ENCODE results near the gene GARS1. TPM values are rescaled to one million over a fixed set of nuclear protein-coding genes. Genes with fewer than 3 reads are reported as not detected.
"Not testable (repeated sequence)": the region's sequence is repeated elsewhere in the genome, so short reads cannot be mapped to it uniquely, and the experiment has no call there.

GARS1 gene
- total and polyA plus RNA-seq, 2 experiments from 2014 or later, result 313 to 471 TPM

- no peaks in the 10 kb centered on the region for H3K4me1 ChIP-seq (ENCODE audit: insufficient read depth)
- TF ChIP-seq EZH2 (IDR thresholded peaks at IDR 0.05; ENCODE audit: insufficient read depth, poor library complexity, severe bottlenecking), result no peak
- no peak for TF ChIP-seq EZH2phosphoT487 (IDR thresholded peaks at IDR 0.05; ENCODE audit: insufficient read depth, low read depth)
- H4K20me1 ChIP-seq (ENCODE audit: insufficient read depth), result no peaks in the 10 kb centered on the region
- no peaks in the 10 kb centered on the region for H3K9me2 ChIP-seq (ENCODE audit: insufficient read depth)
- no peak overlapping the region for H3K27ac ChIP-seq
- WGBS, 2 experiments (ENCODE audit: low coverage in 1 of 2, low lambda C conversion rate in 2 of 2, missing lambda C conversion rate in 2 of 2), result 23 to 27% methylated on average over 7 of the region's 7 CpGs
- H2AFZ ChIP-seq, result no peak overlapping the region
- no peaks in the 10 kb centered on the region for H3K27me3 ChIP-seq (replicated peaks; ENCODE audit: insufficient read depth)
- H3K36me3 ChIP-seq (ENCODE audit: low read depth), result no peaks in the 10 kb centered on the region; the same call in 1 of the 2 replicates
- no peak overlapping the region for H3K9ac ChIP-seq
- no peaks in the 10 kb centered on the region; the same call in 1 of the 2 replicates for H3F3A ChIP-seq (ENCODE audit: insufficient read depth)
- H3K4me2 ChIP-seq (ENCODE audit: unreplicated experiment), result no peak overlapping the region
- H3K79me2 ChIP-seq (ENCODE audit: insufficient read depth), result no peaks in the 10 kb centered on the region
- no peaks in the 10 kb centered on the region for H3K9me3 ChIP-seq (ENCODE audit: low read depth)
- in situ Hi-C loops (cut with MboI), result loop anchor here (10.0 kb wide), 1 partner anchor 400 kb away; no protein-coding TSS in a partner anchor
- no peak overlapping the region for H3K4me3 ChIP-seq
- peak; percentile 82 for DNase-seq
Observed at GRCh38 chr7:30564243-30564892, 30.3 kb upstream of the GARS1 start.

- 97 to 100% methylated on average over 2 of the region's 2 CpGs for WGBS, 2 experiments (ENCODE audit: low coverage in 1 of 2, low lambda C conversion rate in 2 of 2, missing lambda C conversion rate in 2 of 2)
- no peak for DNase-seq
- H4K20me1 ChIP-seq (ENCODE audit: insufficient read depth), result no peaks in the 10 kb centered on the region
- H3K4me3 ChIP-seq, result no peak overlapping the region
- no peak overlapping the region for H2AFZ ChIP-seq
- no peak overlapping the region for H3K9ac ChIP-seq
- no peaks in the 10 kb centered on the region; the same call in 1 of the 2 replicates for H3F3A ChIP-seq (ENCODE audit: insufficient read depth)
- no peaks in the 10 kb centered on the region for H3K4me1 ChIP-seq (ENCODE audit: insufficient read depth)
- no peaks in the 10 kb centered on the region for H3K27me3 ChIP-seq (replicated peaks; ENCODE audit: insufficient read depth)
- peaks cover 10% of the 10 kb centered on the region; the same call in 1 of the 2 replicates for H3K36me3 ChIP-seq (ENCODE audit: low read depth)
- H3K79me2 ChIP-seq (ENCODE audit: insufficient read depth), result no peaks in the 10 kb centered on the region
- no peak overlapping the region for H3K4me2 ChIP-seq (ENCODE audit: unreplicated experiment)
- H3K9me3 ChIP-seq (ENCODE audit: low read depth), result no peaks in the 10 kb centered on the region
- TF ChIP-seq EZH2phosphoT487 (IDR thresholded peaks at IDR 0.05; ENCODE audit: insufficient read depth, low read depth) (no peak), EZH2 (IDR thresholded peaks at IDR 0.05; ENCODE audit: insufficient read depth, poor library complexity, severe bottlenecking) (no peak)
- no peaks in the 10 kb centered on the region for H3K9me2 ChIP-seq (ENCODE audit: insufficient read depth)
- H3K27ac ChIP-seq, result no peak overlapping the region
- in situ Hi-C loops (cut with MboI), result loop anchor here (10.0 kb wide), 1 partner anchor 402 kb away; no protein-coding TSS in a partner anchor
Observed at GRCh38 chr7:30566596-30566995, 28.1 kb upstream of the GARS1 start.

GRCh38 chr7:30567081-30567480 is 27.6 kb upstream of the GARS1 start:
- Histone ChIP-seq H3K27me3 (replicated peaks; ENCODE audit: insufficient read depth) (no peaks in the 10 kb centered on the region), H3K9ac (no peak overlapping the region), H3K9me2 (ENCODE audit: insufficient read depth) (no peaks in the 10 kb centered on the region), H4K20me1 (ENCODE audit: insufficient read depth) (no peaks in the 10 kb centered on the region), H3K4me3 (no peak overlapping the region), H3K79me2 (ENCODE audit: insufficient read depth) (no peaks in the 10 kb centered on the region), H3K9me3 (ENCODE audit: low read depth) (no peaks in the 10 kb centered on the region), H3K4me1 (ENCODE audit: insufficient read depth) (no peaks in the 10 kb centered on the region), H3F3A (ENCODE audit: insufficient read depth) (no peaks in the 10 kb centered on the region; the same call in 1 of the 2 replicates), H2AFZ (no peak overlapping the region), H3K4me2 (ENCODE audit: unreplicated experiment) (no peak overlapping the region), H3K27ac (no peak overlapping the region), H3K36me3 (ENCODE audit: low read depth) (peaks cover 10% of the 10 kb centered on the region; the same call in 1 of the 2 replicates)
- in situ Hi-C loops (cut with MboI), result loop anchor here (10.0 kb wide), 1 partner anchor 402 kb away; no protein-coding TSS in a partner anchor
- TF ChIP-seq EZH2phosphoT487 (IDR thresholded peaks at IDR 0.05; ENCODE audit: insufficient read depth, low read depth) (no peak), EZH2 (IDR thresholded peaks at IDR 0.05; ENCODE audit: insufficient read depth, poor library complexity, severe bottlenecking) (no peak)
- DNase-seq, result no peak
- WGBS, 2 experiments (ENCODE audit: low coverage in 1 of 2, low lambda C conversion rate in 2 of 2, missing lambda C conversion rate in 2 of 2), result 77 to 84% methylated on average over 4 of the region's 4 CpGs

- H3K4me3 ChIP-seq; in situ Hi-C loops (cut with MboI); H3K27ac ChIP-seq; H2AFZ ChIP-seq; H3F3A ChIP-seq (ENCODE audit: insufficient read depth); H3K9me3 ChIP-seq (ENCODE audit: low read depth); H3K27me3 ChIP-seq (replicated peaks; ENCODE audit: insufficient read depth); H3K79me2 ChIP-seq (ENCODE audit: insufficient read depth); H3K4me1 ChIP-seq (ENCODE audit: insufficient read depth); H3K4me2 ChIP-seq (ENCODE audit: unreplicated experiment); DNase-seq; H3K9ac ChIP-seq; H3K9me2 ChIP-seq (ENCODE audit: insufficient read depth); H4K20me1 ChIP-seq (ENCODE audit: insufficient read depth): not testable (repeated sequence)
- 95 to 96% methylated on average over 4 of the region's 4 CpGs for WGBS, 2 experiments (ENCODE audit: low coverage in 1 of 2, low lambda C conversion rate in 2 of 2, missing lambda C conversion rate in 2 of 2)
- H3K36me3 ChIP-seq (ENCODE audit: low read depth), result peaks cover 17% of the 10 kb centered on the region; the same call in 1 of the 2 replicates
Observed at GRCh38 chr7:30570238-30570637, 24.4 kb upstream of the GARS1 start.
